Panc1 (cell line): ENCODE data around the gene MYO3B.

Experiments
- TF ChIP-seq, protein P1 (sequence below): fragments of 450-650 bp; IDR thresholded peaks from 2 replicates; pipeline ENCODE4 v1.5.1; 2017; ENCODE audit warnings: mild to moderate bottlenecking
- TF ChIP-seq, protein P2 (sequence below), 2 experiments: IDR thresholded peaks; 2 replicates each; pipeline ENCODE4 v1.6.1; 2011 to 2012; ENCODE audit warnings: low read depth in 2 of 2, control low read depth in 1 of 2, low read length in 1 of 2, mild to moderate bottlenecking in 1 of 2, moderate library complexity in 1 of 2; ENCODE audit not compliant: insufficient read depth in 1 of 2

DNA sequence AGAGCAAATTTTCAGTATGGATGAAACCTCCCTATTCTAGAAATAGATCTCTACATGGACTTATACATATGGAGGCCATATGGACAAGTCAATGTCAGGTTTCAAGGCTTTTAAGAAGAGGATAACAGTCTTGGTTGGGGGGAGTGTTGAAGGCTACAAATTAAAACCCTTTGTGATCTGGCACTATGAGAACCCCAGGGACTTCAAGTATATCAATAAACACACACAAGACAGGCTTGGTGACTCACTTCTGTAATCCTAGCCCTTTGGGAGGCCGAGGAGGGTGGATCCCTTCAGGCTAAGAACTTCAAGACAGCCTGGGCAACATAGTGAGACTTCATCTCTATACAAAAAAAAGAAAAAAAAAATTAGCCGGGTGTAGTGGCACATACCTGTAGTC is 410.0 kb downstream of the MYO3B start:
- TF ChIP-seq, protein P1, sequence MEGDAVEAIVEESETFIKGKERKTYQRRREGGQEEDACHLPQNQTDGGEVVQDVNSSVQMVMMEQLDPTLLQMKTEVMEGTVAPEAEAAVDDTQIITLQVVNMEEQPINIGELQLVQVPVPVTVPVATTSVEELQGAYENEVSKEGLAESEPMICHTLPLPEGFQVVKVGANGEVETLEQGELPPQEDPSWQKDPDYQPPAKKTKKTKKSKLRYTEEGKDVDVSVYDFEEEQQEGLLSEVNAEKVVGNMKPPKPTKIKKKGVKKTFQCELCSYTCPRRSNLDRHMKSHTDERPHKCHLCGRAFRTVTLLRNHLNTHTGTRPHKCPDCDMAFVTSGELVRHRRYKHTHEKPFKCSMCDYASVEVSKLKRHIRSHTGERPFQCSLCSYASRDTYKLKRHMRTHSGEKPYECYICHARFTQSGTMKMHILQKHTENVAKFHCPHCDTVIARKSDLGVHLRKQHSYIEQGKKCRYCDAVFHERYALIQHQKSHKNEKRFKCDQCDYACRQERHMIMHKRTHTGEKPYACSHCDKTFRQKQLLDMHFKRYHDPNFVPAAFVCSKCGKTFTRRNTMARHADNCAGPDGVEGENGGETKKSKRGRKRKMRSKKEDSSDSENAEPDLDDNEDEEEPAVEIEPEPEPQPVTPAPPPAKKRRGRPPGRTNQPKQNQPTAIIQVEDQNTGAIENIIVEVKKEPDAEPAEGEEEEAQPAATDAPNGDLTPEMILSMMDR, result no peak
- TF ChIP-seq, protein P2, sequence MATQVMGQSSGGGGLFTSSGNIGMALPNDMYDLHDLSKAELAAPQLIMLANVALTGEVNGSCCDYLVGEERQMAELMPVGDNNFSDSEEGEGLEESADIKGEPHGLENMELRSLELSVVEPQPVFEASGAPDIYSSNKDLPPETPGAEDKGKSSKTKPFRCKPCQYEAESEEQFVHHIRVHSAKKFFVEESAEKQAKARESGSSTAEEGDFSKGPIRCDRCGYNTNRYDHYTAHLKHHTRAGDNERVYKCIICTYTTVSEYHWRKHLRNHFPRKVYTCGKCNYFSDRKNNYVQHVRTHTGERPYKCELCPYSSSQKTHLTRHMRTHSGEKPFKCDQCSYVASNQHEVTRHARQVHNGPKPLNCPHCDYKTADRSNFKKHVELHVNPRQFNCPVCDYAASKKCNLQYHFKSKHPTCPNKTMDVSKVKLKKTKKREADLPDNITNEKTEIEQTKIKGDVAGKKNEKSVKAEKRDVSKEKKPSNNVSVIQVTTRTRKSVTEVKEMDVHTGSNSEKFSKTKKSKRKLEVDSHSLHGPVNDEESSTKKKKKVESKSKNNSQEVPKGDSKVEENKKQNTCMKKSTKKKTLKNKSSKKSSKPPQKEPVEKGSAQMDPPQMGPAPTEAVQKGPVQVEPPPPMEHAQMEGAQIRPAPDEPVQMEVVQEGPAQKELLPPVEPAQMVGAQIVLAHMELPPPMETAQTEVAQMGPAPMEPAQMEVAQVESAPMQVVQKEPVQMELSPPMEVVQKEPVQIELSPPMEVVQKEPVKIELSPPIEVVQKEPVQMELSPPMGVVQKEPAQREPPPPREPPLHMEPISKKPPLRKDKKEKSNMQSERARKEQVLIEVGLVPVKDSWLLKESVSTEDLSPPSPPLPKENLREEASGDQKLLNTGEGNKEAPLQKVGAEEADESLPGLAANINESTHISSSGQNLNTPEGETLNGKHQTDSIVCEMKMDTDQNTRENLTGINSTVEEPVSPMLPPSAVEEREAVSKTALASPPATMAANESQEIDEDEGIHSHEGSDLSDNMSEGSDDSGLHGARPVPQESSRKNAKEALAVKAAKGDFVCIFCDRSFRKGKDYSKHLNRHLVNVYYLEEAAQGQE (IDR thresholded peaks at IDR 0.05; ENCODE audit: insufficient read depth in 1 of 2, low read depth in 2 of 2, low read length in 1 of 2), result no peak
